ENCODE data around the gene SNX9.
"Not testable (repeated sequence)": the region's sequence is repeated elsewhere in the genome, so short reads cannot be mapped to it uniquely, and the experiment has no call there.

SNX9 gene

DNA sequence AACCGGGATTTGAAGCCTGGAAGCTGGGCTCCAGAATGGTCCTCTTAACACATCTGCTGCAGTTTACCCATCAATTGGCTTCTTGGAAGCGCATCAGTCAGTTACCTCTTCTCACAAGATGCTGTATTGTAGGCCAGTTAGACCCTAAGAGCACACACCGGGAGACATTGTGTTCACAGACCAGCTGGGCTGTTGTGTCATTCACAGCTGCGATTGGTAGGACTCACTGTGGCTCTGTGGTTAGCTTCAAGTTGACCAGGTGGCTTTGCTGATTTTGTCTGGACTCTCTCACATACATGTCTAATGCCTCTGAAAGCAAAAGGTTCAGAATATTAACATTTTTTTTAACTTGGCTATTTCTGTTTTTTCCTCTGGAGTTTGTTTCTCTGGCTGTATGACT, 64.8 kb downstream of the SNX9 start:
- no peak for DNase-seq (ENCODE audit: low spot score)

DNA sequence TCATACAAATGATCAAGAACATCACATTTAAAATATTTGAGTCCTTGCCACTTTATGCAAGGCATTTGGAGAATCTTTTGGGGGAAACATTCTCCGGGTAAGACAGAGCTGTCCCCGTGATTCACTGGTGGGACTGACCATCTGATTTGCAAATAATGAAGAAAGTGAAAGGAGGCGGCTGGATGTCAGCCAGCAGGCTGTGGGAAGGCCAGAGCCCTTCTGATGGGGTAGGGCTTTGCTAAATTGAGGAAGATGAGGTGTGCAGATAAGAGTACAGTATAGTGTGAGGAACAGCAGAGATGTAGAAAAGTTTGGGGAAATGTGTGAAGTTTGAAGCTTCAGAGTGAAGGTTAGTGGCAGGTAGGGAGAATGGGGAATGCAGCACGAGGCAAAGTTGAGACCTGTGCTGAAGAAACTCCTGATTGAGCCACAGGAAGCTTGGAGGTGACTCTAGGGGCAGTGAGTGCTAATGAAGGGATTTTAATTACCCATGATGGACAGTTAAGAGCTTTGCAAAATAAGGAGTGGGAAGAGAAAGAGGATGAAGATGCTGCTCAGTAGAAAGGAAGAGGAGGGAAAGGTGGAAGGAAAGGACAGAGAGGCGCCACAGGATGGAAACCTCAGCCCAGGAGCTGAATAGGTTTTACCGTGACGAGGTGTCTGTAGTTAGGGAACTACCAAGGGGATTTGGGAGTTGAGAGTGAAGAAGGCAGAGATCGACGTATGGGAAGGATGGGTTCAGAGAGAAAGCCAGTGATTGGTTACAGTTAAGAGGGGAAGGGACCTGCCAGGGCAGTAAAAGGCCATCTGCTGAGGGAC, 68.7 kb downstream of the SNX9 start:
- DNase-seq (ENCODE audit: low spot score): no peak

- no peak for DNase-seq (ENCODE audit: low spot score)
These were observed 69.4 kb downstream of the SNX9 start for GRCh38 chr6:157892363-157892877.

- no peak for DNase-seq (ENCODE audit: low spot score)
These were observed 70.2 kb downstream of the SNX9 start for GRCh38 chr6:157893238-157893637.

GRCh38 chr6:157895585-157895984, 72.5 kb downstream of the SNX9 start:
- DNase-seq (ENCODE audit: low spot score): no peak

GRCh38 chr6:157896932-157897331, 73.9 kb downstream of the SNX9 start:
- DNase-seq (ENCODE audit: low spot score): no peak

- DNase-seq (ENCODE audit: low spot score): no peak
These were observed 75.1 kb downstream of the SNX9 start for GRCh38 chr6:157898169-157898568.

GRCh38 chr6:157898640-157899039, 75.6 kb downstream of the SNX9 start:
- DNase-seq (ENCODE audit: low spot score): no peak

DNA sequence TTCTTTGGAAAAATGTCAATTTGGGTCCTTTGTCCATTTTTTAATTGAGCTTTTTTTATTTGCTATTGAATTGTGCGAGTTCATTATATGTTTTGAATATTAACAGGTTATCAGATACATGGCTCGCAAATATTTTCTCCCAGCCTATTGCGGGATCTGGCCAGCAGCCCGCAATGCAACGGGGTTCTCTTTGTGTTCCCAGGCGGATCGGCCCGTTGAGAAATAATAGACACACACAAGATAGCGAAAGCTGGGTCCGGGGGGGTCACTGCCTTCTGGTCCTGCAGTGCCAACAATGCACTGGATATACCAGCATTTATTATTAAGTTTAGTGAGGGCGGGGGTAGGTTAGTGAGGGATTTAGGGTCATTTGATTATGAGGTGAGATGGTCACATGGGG, 77.2 kb downstream of the SNX9 start:
- not testable (repeated sequence) for DNase-seq (ENCODE audit: low spot score)

DNA sequence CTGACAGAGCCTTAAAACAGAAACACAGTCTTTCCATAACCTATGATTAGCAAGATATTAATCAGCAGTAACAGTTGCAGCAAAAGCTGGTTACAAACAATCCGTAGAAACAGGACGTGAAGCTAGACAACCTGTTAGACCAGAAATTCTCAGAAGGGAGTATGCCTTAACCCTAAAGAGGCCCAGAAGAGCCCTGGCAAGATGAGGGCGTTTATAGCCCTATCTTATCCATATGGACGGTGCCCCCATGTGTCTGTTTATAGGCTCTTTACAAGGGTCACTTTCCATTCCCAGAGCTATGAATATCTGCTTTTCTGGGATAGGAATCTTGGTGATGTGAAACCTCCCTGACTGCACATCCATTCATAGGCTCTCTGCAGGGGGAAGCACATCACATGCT, 77.7 kb downstream of the SNX9 start:
- not testable (repeated sequence) for DNase-seq (ENCODE audit: low spot score)

DNA sequence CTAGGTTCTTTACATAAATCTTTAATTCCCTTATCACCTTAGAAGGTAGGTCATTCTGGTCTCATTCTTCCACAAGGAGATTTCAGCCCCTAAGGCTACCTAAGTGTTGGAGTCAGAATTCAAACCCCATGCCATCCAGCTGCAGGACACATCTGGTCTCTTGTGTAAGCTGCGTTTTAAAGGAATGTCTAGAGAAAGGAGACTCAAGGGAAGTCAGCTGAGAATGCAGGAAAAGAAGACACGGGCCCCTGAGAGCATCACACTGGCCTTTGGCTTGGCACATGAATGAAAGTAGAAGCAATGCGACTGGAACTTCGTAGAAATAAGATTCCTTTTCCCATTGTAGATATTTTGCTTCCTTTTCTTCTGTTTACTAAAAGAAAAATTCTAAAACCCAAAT, 82.0 kb downstream of the SNX9 start:
- no peak for DNase-seq (ENCODE audit: low spot score)

DNA sequence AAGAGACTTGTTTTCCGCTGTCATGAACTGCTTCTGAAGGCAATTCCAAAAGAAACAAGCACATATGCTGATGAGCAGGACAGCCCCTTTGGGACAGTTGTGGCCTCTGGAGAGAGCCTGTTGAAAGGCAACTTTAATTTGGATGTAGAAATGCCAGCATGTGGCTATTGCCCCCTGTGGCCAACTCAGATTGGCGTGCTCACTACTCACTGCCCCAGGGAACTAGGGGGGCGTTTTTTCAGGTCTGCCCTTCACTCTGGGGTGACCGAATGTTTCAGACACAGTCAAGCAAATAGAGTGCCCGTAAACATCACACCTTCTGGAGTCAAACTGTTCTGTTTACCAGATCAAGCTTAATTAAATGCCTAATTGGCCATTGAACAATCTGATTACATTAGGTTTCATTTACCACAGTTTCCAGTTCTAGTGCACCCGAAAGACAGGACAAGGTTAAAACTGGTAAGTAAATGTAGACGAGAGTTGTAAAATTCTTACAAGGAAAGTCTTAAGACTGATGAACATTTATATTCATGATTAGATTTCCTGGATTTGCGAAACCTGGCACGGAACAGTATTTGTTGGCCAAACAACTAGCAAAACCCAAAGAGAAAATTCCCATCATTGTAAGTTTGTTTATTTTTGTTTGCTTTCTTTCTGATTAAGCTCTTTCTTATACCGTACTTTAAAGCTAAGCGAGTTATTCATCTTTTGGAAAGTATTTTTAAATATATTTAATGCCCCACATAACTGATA, 82.7 kb downstream of the SNX9 start:
- no peak for DNase-seq (ENCODE audit: low spot score)

- DNase-seq (ENCODE audit: low spot score): no peak
These were observed 83.6 kb downstream of the SNX9 start for GRCh38 chr6:157906537-157907061.

DNA sequence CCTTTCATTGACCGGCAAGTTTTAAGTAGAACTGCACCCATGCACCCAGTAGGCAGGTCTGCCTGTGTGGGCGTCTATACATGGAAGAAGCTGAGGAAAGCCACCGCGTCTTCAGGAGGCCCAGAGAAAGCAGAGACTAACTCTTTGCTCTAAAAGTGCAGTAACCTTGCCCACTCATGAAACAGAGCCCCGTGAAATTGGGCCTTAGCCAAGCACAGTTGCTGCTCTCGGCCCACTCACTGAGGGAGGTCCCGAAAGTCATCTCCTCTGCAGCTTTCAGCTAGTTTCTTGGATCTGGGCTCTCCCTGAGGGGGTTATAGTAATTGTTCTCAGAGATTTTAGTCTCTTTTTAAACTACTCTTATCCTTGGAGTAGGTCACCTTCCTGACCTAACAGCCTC, 84.6 kb downstream of the SNX9 start:
- no peak for DNase-seq (ENCODE audit: low spot score)

- DNase-seq (ENCODE audit: low spot score): no peak
These were observed 85.6 kb downstream of the SNX9 start for GRCh38 chr6:157908369-157909281.

GRCh38 chr6:157909282-157909664, 86.2 kb downstream of the SNX9 start:
- no peak for DNase-seq (ENCODE audit: low spot score)

DNA sequence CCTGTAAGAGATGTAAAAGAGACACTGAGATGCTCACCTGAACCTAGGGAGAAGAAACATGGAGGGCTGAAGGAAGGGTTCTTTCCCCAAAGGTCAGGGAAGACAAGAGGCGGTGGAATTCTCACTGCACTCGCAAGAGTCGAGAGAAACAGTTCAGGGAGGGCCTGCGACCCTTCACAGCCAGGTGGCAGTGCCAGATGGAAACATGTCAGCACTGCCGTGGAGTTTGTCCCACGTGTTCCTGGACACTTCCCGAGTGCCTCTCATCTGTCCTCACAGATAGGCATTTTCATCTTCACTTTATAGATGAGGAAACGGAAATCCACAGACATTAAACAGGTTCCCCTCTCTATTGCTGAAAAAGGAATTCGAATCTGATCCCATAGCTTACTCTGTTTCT, 88.2 kb downstream of the SNX9 start:
- no peak for DNase-seq (ENCODE audit: low spot score)

DNA sequence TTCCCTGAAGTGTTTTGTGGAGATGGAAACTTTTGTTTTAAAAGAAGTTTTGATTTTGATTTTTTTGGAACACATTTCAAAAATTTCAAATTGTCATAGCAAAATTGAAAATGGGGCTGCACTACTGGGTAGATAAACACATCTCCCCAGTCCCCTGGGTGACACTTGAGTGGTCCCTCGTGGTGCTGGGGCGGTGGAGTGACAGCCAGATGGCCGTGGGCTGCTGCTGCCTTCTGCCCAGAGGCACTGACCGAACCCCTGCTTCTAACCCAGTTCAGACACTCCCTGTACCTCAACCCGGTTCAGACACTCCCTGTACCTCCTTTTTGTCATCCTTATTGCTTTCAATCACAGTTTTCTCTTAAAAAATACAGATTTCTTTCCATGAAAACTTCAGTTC, 88.7 kb downstream of the SNX9 start:
- no peak for DNase-seq (ENCODE audit: low spot score)

DNA sequence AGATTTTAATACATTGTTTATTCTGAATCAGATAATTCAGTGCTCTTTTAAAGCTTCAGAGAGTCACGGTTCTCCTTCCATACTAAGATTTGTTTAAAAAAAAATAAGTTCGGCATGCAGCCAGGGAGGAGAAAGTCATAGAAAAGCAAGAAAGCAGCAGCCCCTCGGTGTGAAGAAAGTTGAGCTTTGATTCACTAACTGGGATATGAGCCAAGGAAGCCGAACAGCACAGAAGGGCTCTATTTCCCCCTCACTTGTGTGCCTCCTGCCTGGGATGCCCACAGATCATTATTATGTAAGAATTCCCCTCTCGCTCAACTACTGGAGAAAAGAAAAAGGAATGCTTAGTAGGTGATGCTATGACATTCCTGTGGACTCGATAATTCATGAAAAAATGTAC, 89.3 kb downstream of the SNX9 start:
- DNase-seq (ENCODE audit: low spot score): no peak

DNA sequence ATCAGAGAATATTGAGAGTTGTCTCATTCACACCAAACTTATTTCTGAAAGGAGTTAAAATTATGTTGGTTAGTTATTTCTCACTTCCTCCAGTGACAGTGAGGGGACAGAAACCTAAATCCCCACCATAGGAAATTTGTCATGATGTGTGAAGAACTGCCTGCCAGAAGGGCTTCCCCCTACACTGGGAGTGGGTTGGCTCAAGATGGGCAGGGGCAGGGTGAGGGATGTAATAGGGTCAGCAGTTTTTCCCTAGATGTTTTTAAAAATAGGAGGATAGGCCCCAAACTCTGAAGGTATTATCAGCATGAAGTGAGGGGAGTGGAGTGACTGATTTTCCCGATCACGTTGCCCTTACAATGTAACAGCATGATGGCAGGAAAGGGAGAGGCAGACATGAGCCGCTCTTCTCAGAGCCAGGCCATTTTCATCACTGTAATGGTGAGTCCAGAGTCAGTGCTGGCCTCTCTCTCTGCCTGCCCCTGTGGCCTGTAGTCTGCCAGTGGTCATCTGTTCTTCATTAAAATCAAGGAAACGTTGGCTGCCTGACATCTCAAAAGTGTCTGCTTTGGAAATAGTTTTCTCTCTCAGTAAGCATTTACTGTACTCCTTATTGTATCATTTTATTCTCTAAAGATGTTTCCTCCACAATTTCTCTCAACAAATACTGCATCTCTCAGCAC, 98.8 kb downstream of the SNX9 start:
- DNase-seq (ENCODE audit: low spot score): no peak

DNA sequence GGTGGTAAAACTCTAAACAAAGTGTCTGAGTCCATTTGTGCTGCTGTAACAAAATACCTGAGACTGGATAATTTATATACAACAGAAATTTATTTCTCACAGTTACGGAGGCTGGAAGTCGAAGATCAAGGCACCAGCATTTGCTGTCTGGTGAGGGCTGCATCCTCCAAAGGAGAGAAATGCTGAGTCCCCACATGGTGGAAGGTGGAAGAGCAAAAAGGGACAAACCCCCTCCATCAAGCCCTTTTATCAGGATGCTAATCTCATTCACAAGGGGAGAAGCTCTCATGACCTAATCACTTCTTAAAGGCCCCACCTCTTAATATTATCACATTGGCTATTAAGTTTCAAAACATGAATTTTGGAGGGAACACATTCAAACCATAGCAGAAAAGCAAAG, 102.7 kb downstream of the SNX9 start:
- DNase-seq (ENCODE audit: low spot score): no peak

Measured in HuH-7 (cell line).